Astrocyte of the spinal cord (primary cell): ENCODE results near the gene RBM14.

Experiments used
- DNase-seq: peaks from one replicate; pipeline ENCODE4 v3.0.0; 2011; ENCODE audit warnings: low read depth, low spot score
- H3K4me3 ChIP-seq: 2 replicates; pipeline ENCODE4 v1.5.1; 2011; ENCODE audit warnings: low read depth, mild to moderate bottlenecking, low read length, moderate library complexity
- in situ Hi-C: cut with HindIII; loops from 2 replicates; pipeline ENCODE4 v1.10.0; 2017; ENCODE audit warnings: low sequenced_read_pairs
- TF ChIP-seq, protein P1 (sequence below): IDR thresholded peaks from 2 replicates; pipeline ENCODE4 v1.5.1; 2012; ENCODE audit warnings: low read depth, mild to moderate bottlenecking, low read length, inconsistent platforms

Gene RBM14

DNA sequence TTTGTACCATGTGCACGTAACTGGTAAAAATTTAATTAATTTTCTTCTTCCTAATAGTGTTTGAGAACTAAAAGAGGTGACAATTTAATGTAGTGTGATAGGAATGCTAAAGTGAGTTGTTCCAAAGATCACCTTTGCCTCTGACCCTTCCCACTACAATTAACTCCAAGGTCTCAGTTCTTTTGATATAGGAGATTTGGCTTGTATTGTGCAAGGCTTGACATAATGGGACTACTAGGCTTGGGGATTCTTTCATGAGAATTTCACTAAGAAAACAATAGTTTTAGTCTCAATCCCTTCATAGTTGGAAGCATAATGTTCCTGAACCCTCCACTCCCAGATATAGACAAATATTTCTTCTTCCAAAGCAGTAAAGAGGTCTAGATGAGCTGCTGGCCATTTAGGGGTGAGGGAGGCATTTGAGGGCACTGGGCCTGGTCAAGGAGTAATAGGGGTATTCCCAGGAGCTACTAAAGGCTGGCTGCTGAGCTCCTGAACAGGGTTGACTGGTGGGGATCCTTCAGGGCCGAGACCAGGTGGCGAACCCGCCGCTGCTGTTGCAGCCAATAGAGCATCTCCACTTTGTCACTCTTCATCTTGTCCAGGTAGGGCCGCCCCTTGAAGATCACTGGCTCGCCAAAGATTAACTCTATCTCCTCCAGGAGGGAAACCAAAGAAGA is 26.3 kb upstream of the RBM14 start:
- no peak overlapping the region for H3K4me3 ChIP-seq
- no peak for DNase-seq
- TF ChIP-seq, protein P1, sequence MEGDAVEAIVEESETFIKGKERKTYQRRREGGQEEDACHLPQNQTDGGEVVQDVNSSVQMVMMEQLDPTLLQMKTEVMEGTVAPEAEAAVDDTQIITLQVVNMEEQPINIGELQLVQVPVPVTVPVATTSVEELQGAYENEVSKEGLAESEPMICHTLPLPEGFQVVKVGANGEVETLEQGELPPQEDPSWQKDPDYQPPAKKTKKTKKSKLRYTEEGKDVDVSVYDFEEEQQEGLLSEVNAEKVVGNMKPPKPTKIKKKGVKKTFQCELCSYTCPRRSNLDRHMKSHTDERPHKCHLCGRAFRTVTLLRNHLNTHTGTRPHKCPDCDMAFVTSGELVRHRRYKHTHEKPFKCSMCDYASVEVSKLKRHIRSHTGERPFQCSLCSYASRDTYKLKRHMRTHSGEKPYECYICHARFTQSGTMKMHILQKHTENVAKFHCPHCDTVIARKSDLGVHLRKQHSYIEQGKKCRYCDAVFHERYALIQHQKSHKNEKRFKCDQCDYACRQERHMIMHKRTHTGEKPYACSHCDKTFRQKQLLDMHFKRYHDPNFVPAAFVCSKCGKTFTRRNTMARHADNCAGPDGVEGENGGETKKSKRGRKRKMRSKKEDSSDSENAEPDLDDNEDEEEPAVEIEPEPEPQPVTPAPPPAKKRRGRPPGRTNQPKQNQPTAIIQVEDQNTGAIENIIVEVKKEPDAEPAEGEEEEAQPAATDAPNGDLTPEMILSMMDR, result no peak
- in situ Hi-C loops, result no loop called here

DNA sequence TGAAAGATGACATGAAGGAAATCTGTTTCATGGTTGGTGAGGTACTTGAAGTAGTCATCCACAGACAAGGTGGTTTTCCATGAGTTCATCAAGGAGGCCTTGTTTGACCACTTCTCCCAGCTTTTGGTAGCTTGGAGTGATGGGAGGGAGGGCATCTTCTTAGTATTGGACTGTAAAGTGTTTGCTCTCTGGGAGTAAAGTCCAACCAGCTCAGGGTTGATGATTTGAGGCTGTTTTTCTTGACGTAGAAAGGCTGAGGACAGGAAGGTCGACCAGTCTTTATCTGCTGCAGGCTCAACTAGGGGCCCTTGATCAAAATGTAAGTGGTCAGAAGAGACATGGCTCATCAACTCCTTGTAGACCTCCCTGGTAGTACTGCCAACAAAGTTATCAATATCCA is 25.3 kb upstream of the RBM14 start:
- in situ Hi-C loops, result no loop called here
- DNase-seq, result no peak
- H3K4me3 ChIP-seq, result no peak overlapping the region
- TF ChIP-seq, protein P1, result no peak

GRCh38 chr11:66592457-66593302 is 23.8 kb upstream of the RBM14 start, which contains the start of the genes CCDC87 and CCS:
Gene CCDC87 (minus strand): TSS chr11:66593063. CDS start chr11:66593015, 48 bp downstream.
Gene CCS (plus strand): TSS chr11:66593185. CDS start chr11:66593262, 77 bp downstream.
- H3K4me3 ChIP-seq, result peak within 1 kb of the TSS; percentile 75
- DNase-seq, result peak; percentile 95
- in situ Hi-C loops, result no loop called here
- TF ChIP-seq, protein P1, result peak; percentile 67

DNA sequence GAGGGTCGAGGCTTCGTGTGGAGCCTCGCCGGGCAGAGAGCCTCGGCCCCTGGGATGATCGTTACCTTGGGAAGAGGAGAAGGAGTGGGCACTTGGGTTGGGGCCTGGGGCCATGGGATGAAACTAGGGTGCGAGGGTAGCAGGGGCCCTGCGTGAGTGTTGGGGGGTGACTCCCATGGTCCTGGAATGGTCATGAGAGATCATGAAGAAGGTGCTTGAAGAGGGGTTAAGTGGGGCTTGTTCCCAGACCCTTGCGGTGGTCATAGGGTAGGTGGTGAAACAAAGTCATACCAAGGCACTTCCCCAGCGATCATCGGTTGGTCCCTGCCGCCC is 23.2 kb upstream of the RBM14 start:
- in situ Hi-C loops, result no loop called here
- peak overlapping the region; percentile 75 for H3K4me3 ChIP-seq
- TF ChIP-seq, protein P1, result no peak
- DNase-seq, result no peak

- TF ChIP-seq, protein P1, result no peak
- DNase-seq, result no peak
- in situ Hi-C loops, result no loop called here
Observed at GRCh38 chr11:66593650-66594049, 22.8 kb upstream of the RBM14 start.

DNA sequence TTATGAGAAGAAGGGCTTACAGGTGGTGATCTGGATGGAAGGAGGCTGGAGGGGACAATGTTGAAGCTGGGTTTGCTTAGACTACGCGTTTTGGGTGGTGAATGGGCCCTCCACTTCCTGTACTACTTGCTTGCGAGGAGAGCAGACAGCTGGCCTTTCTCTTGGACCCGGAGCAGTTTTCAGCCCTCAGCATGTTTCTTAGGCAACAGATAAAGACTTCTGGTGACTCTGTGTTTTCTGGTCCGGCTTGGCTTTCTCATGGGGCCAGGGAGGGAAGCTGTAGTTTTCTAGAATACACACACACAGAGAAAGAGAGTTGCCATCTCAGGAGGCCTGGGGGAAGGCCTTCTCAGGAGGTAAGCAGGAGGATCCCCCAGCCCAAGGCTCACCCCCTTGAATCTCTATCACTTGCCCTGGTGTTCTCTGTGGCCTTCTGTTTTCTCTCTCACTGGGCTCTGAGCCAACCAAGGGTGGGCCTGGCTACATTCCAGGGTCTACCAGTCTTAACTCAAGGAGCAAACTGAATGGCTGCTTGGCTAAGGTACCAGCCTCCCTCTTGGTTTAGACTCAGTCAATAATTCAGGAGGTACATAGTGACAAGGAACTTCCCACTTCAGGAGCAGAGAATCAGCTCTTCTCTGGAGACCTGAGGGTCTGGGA is 21.1 kb upstream of the RBM14 start:
- H3K4me3 ChIP-seq, result no peak overlapping the region
- in situ Hi-C loops, result no loop called here
- no peak for DNase-seq
- TF ChIP-seq, protein P1, result no peak

More at GRCh38 chr11:66593650-66594049, 22.8 kb upstream of the RBM14 start:
- peak overlapping the region; percentile 75 for H3K4me3 ChIP-seq
